H1 (cell line): ENCODE data around the gene UNC79. TPM values are rescaled to one million over a fixed set of nuclear protein-coding genes. Genes with fewer than 3 reads are reported as not detected.

Experiments
- POLR2A ChIP-seq, 2 experiments: IDR thresholded peaks; 1 replicate in 1 of 2; 2 replicates in 1 of 2; pipeline ENCODE4 v1.6.1; 2011; ENCODE audit warnings: low read depth in 2 of 2, low read length in 2 of 2, mild to moderate bottlenecking in 2 of 2; ENCODE audit errors: control extremely low read depth in 1 of 2
- polyA plus RNA-seq, 7 experiments: library from polyadenylated mRNA; depleted of rRNA in 3 of 7; stranded (reverse) in 5 of 7; unstranded in 2 of 7; fragments of >200 nt in 5 of 7; fragments of 200-250 nt in 2 of 7; gene quantifications; 1 replicate in 5 of 7; 2 replicates in 1 of 7; 4 replicates in 1 of 7; pipeline versions ENCODE4 v1.2.1 to v1.2.3, GENCODE V29; 2011 to 2013; ENCODE audit warnings: missing spikeins in 2 of 7, mixed read lengths in 2 of 7
- total RNA-seq: library from RNA; stranded (reverse); fragmentation: NEBNext Ultra II Directional; extraction: Animal tissue kit (Norgen Biotek cat#: 25700); gene quantifications from 2 replicates; pipeline ENCODE4 v1.2.1, GENCODE V29; 2021

UNC79 gene
- total and polyA plus RNA-seq, 2 of the 8 experiments (the other 6 are each of a cell fraction or from before 2014, with no cell fraction given), result 1.8 to 2.3 TPM

DNA sequence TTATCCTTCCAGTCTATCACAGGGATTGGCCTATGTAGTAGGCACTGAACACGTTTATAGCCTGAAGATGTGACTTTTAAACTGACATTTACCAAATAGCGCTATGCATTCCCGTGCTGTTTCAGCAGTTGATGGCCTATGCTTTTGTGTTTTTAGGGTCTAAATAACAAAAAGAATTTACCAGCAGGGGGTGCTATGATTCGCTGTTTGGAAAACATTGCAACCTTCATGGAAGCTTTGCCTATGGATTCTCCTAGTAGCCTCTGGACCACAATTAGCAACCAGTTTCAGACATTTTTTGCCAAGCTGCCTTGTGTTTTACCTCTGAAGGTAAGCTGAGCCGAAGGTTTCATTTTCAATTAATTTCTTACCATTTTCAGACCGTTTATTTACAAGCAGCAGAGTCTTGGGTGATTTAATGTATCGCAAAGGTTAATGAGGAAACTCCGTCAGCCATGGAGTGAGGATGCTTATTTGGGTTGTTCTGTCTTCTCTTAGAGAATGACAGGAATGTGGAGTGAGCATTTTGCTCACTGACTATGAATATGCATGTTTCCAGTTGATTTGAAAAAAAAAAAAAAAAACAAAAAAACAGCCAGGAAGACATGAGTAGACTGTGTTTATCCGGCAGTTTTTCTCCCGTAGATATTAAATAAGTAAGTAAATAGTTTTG, 224.5 kb downstream of the UNC79 start (continued):
- no peak for TF ChIP-seq POLR2A (IDR thresholded peaks at IDR 0.05; ENCODE audit: control extremely low read depth in 1 of 2, low read depth in 2 of 2, low read length in 2 of 2)
